Neural progenitor cell (in vitro differentiated cells): ENCODE measurements around the gene FGD4.

Source experiments
- CTCF ChIP-seq: fragments of 200-600 bp; sonication (generic); IDR thresholded peaks from 2 replicates; pipeline ENCODE4 v1.5.1; 2017; ENCODE audit warnings: antibody characterized with exemption, mild to moderate bottlenecking
- EZH2 ChIP-seq: fragments of 200-600 bp; sonication (generic); IDR thresholded peaks from 2 replicates; pipeline ENCODE4 v1.6.1; 2017; ENCODE audit warnings: antibody characterized with exemption, mild to moderate bottlenecking, moderate library complexity

DNA sequence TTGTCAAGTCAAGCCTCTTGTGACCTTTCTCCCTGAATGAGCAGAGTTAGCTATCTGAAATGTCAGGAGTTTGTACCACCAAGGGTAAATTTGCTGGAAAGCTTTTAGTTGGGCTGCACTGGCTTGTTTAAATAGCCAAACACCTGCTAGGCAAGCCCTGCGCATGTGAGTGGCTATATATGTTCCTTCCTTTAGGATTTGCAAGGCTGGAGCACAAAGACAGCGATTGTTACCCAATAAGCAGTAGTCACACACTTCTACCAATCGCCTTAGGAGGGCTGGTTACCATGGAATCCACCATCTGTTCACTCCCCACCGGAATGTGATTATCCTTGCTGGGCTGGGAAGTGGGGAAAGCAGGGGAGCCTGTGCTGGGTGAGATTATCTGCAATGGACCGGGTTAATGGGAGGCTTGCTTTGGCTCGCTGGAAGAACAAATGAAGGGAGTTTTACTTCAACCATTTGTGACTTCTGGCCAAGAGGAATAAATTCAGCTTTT, 102.5 kb downstream of the FGD4 start:
- TF ChIP-seq CTCF (no peak), EZH2 (no peak)
